Measurements from ENCODE around the gene MIGA2. TPM values are rescaled to one million over a fixed set of nuclear protein-coding genes. Genes with fewer than 3 reads are reported as not detected.

MIGA2 gene
- total RNA-seq, 1 experiment from 2014 or later, result 23.7 TPM

GRCh38 chr9:129013674-129014073, 22.8 kb upstream of the MIGA2 start:
- H3K4me3 ChIP-seq (replicated peaks in 1 of 2; ENCODE audit: low read depth in 1 of 2, low read length in 2 of 2), result no peak overlapping the region
- no peak for DNase-seq (ENCODE audit: low read depth, low spot score)
- no peaks in the 10 kb centered on the region for H3K9me2 ChIP-seq (ENCODE audit: insufficient read depth)
- TF ChIP-seq SIN3A (IDR thresholded peaks at IDR 0.05; ENCODE audit: low read depth) (no peak), POLR2A (IDR thresholded peaks at IDR 0.05; ENCODE audit: borderline replicate concordance, extremely low read depth, insufficient read depth, insufficient read length) (no peak), YY1 (IDR thresholded peaks at IDR 0.05; ENCODE audit: extremely low read depth, insufficient replicate concordance, low read depth, low read length) (no peak), CBX3 (IDR thresholded peaks at IDR 0.05; ENCODE audit: low read depth) (no peak), SP1 (IDR thresholded peaks at IDR 0.05; ENCODE audit: low read depth) (no peak), ELF1 (IDR thresholded peaks at IDR 0.05; ENCODE audit: borderline replicate concordance, low read depth) (no peak), ZBTB33 (IDR thresholded peaks at IDR 0.05; ENCODE audit: extremely low read depth, insufficient replicate concordance, low read length) (no peak), TCF7L2 (IDR thresholded peaks at IDR 0.05; ENCODE audit: borderline replicate concordance, extremely low read depth, insufficient read depth, insufficient read length) (no peak), RAD21 (IDR thresholded peaks at IDR 0.05; ENCODE audit: low read depth) (no peak), EZH2 (IDR thresholded peaks at IDR 0.05) (no peak)
- TF ChIP-seq, protein P1, sequence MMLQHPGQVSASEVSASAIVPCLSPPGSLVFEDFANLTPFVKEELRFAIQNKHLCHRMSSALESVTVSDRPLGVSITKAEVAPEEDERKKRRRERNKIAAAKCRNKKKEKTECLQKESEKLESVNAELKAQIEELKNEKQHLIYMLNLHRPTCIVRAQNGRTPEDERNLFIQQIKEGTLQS (IDR thresholded peaks at IDR 0.05), result no peak
- TF ChIP-seq, protein P2, sequence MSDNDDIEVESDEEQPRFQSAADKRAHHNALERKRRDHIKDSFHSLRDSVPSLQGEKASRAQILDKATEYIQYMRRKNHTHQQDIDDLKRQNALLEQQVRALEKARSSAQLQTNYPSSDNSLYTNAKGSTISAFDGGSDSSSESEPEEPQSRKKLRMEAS (IDR thresholded peaks at IDR 0.05), result no peak
- TF ChIP-seq, protein P3, sequence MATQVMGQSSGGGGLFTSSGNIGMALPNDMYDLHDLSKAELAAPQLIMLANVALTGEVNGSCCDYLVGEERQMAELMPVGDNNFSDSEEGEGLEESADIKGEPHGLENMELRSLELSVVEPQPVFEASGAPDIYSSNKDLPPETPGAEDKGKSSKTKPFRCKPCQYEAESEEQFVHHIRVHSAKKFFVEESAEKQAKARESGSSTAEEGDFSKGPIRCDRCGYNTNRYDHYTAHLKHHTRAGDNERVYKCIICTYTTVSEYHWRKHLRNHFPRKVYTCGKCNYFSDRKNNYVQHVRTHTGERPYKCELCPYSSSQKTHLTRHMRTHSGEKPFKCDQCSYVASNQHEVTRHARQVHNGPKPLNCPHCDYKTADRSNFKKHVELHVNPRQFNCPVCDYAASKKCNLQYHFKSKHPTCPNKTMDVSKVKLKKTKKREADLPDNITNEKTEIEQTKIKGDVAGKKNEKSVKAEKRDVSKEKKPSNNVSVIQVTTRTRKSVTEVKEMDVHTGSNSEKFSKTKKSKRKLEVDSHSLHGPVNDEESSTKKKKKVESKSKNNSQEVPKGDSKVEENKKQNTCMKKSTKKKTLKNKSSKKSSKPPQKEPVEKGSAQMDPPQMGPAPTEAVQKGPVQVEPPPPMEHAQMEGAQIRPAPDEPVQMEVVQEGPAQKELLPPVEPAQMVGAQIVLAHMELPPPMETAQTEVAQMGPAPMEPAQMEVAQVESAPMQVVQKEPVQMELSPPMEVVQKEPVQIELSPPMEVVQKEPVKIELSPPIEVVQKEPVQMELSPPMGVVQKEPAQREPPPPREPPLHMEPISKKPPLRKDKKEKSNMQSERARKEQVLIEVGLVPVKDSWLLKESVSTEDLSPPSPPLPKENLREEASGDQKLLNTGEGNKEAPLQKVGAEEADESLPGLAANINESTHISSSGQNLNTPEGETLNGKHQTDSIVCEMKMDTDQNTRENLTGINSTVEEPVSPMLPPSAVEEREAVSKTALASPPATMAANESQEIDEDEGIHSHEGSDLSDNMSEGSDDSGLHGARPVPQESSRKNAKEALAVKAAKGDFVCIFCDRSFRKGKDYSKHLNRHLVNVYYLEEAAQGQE (IDR thresholded peaks at IDR 0.05; ENCODE audit: low read depth), result no peak
- no peaks in the 10 kb centered on the region; the same call in 1 of the 2 replicates for H3K79me2 ChIP-seq (ENCODE audit: insufficient read depth, low read length)
- H2AFZ ChIP-seq (ENCODE audit: low read depth, low read length, poor library complexity, severe bottlenecking), result no peak overlapping the region
- H3K9me3 ChIP-seq (ENCODE audit: control insufficient read depth in 1 of 2, insufficient read depth in 1 of 2, low read depth in 1 of 2, low read length in 2 of 2), result no peaks in the 10 kb centered on the region
- no peak overlapping the region for H3K9ac ChIP-seq (ENCODE audit: low read length)
- H3K27me3 ChIP-seq (ENCODE audit: insufficient read depth, low read length), result no peaks in the 10 kb centered on the region
- H3K36me3 ChIP-seq (ENCODE audit: control insufficient read depth in 1 of 2, insufficient read depth in 2 of 2, low read length in 2 of 2), result peaks cover 5 to 20% of the 10 kb centered on the region in 2 experiments; a peak in 3 of 4 replicates
- ChIA-PET POLR2A (no interaction called here), CTCF (no interaction called here), RAD21 (ENCODE audit: low non-redundant PET in 1 of 2, low total read pairs in 2 of 2, uncharacterized antibody in 2 of 2, unreplicated experiment in 2 of 2) (no interaction called here)
- H3K4me2 ChIP-seq (ENCODE audit: low read length), result no peak overlapping the region
- H3K4me1 ChIP-seq (ENCODE audit: control insufficient read depth in 1 of 2, insufficient read depth in 2 of 2, low read length in 2 of 2), result no peaks in the 10 kb centered on the region
- ATAC-seq, result no peak
- no peaks in the 10 kb centered on the region for H4K20me1 ChIP-seq (ENCODE audit: insufficient read depth)
- no TSS peak for BruUV-seq (replicated peaks)
- intact Hi-C loops (cut with micrococcal nuclease), result no loop called here
- no peak overlapping the region for H3K27ac ChIP-seq (ENCODE audit: low read depth, low read length)
